NCI-H2029 treated with DMSO at 0.1 percent for 48 hours (cell line): ENCODE measurements around the gene MVB12B.

Source experiments
- DNase-seq: peaks from one replicate; lab custom pipeline; 2025; lab: John Stamatoyannopoulos, UW

MVB12B gene

GRCh38 chr9:126494746-126495145, 168.1 kb downstream of the MVB12B start:
- no peak for DNase-seq

- DNase-seq, result no peak
Measured at GRCh38 chr9:126495411-126496180, 169.0 kb downstream of the MVB12B start.

GRCh38 chr9:126496181-126496576, 169.6 kb downstream of the MVB12B start:
- DNase-seq, result no peak

GRCh38 chr9:126496781-126497659, 170.4 kb downstream of the MVB12B start:
- no peak for DNase-seq

- no peak for DNase-seq
Measured at GRCh38 chr9:126497660-126498275, 171.1 kb downstream of the MVB12B start.

GRCh38 chr9:126498331-126498730, 171.7 kb downstream of the MVB12B start:
- no peak for DNase-seq

GRCh38 chr9:126499005-126499910, 172.6 kb downstream of the MVB12B start:
- no peak for DNase-seq

GRCh38 chr9:126499911-126500599, 173.4 kb downstream of the MVB12B start:
- no peak for DNase-seq

- DNase-seq, result peak; percentile 25
Measured at GRCh38 chr9:126500600-126501382, 174.2 kb downstream of the MVB12B start.

- no peak for DNase-seq
Measured at GRCh38 chr9:126501383-126502331, 175.0 kb downstream of the MVB12B start.

- DNase-seq, result no peak
Measured at GRCh38 chr9:126502417-126503332, 176.0 kb downstream of the MVB12B start.

GRCh38 chr9:126503333-126504085, 176.9 kb downstream of the MVB12B start:
- DNase-seq, result no peak

GRCh38 chr9:126504086-126504976, 177.7 kb downstream of the MVB12B start:
- DNase-seq, result no peak

- no peak for DNase-seq
Measured at GRCh38 chr9:126504977-126505455, 178.4 kb downstream of the MVB12B start.

GRCh38 chr9:126505697-126506346, 179.2 kb downstream of the MVB12B start:
- DNase-seq, result no peak
